GM12878 (cell line): ENCODE results near the gene EHHADH. TPM values are rescaled to one million over a fixed set of nuclear protein-coding genes. Genes with fewer than 3 reads are reported as not detected.

Experiments
- ATAC-seq: fragments of 200-7000 bp; cut with Tn5 transposase; 3 replicates; pipeline ENCODE4 v1.9.1; 2020; ENCODE audit warnings: mild to moderate bottlenecking, moderate library complexity
- BruUV-seq: library from RNA; stranded (reverse); fragments of 400-500 nt; replicated peaks from 2 replicates; lab custom pipeline; 2021; lab: Mats Ljungman, UMichigan
- CTCF ChIA-PET: fragments of 300-600 bp; sonication (Branson Sonifier 250); formaldehyde crosslinking; extraction: SDS; loops from one replicate; lab custom pipeline; 2021; ENCODE audit warnings: inconsistent platforms; lab: Yijun Ruan, JAX
- POLR2A ChIA-PET: fragments of 350-600 bp; formaldehyde crosslinking; extraction: SDS; loops from one replicate; lab custom pipeline; 2021; ENCODE audit warnings: inconsistent platforms; lab: Charles Lee
- RAD21 ChIA-PET: fragments of 300-600 bp; sonication (Branson Sonifier 250); formaldehyde crosslinking; loops from one replicate; lab custom pipeline; 2023; ENCODE audit warnings: antibody characterized with exemption; ENCODE audit not compliant: unreplicated experiment; lab: Charles Lee
- SMC1A ChIA-PET: fragments of 300-600 bp; sonication (Branson Sonifier 250); formaldehyde crosslinking; loops from one replicate; lab custom pipeline; 2023; ENCODE audit not compliant: unreplicated experiment, uncharacterized antibody; lab: Charles Lee
- DNase-seq: peaks from one replicate; pipeline ENCODE4 v3.0.0-alpha.2; 2011; ENCODE audit warnings: low read depth, low spot score
- FAIRE-seq: peaks from 3 replicates; lab custom pipeline; 2011; peaks lifted over from hg19 to GRCh38; lab: Jason Lieb, UNC
- H2AFZ ChIP-seq: 2 replicates; pipeline ENCODE4 v1.6.0; 2011; ENCODE audit warnings: low read depth, low read length, control low read depth; ENCODE audit not compliant: control insufficient read depth
- H3K27ac ChIP-seq: 2 replicates; pipeline ENCODE4 v1.5.1; 2011; ENCODE audit warnings: control low read depth; ENCODE audit not compliant: control insufficient read depth, insufficient read depth
- H3K27me3 ChIP-seq, 2 experiments: replicated peaks in 1 of 2; 2 replicates each; pipeline versions ENCODE4 v1.6.0 to v1.6.1; 2011; ENCODE audit warnings: low read length in 1 of 2; ENCODE audit not compliant: control insufficient read depth in 2 of 2, insufficient read depth in 2 of 2
- H3K36me3 ChIP-seq, 2 experiments: 2 replicates each; pipeline ENCODE4 v1.5.1; 2011; ENCODE audit warnings: low read length in 1 of 2; ENCODE audit not compliant: control insufficient read depth in 2 of 2, insufficient read depth in 2 of 2
- H3K4me1 ChIP-seq: 2 replicates; pipeline ENCODE4 v1.6.1; 2011; ENCODE audit warnings: mild to moderate bottlenecking, low read length, moderate library complexity, mixed read lengths; ENCODE audit not compliant: control insufficient read depth, insufficient read depth
- H3K4me2 ChIP-seq: 2 replicates; pipeline ENCODE4 v1.6.0; 2011; ENCODE audit warnings: control low read depth; ENCODE audit not compliant: control insufficient read depth, insufficient read depth
- H3K4me3 ChIP-seq: fragments of 200-600 bp; sonication (generic); 2 replicates; pipeline ENCODE4 v1.5.1; 2016
- H3K79me2 ChIP-seq: 2 replicates; pipeline ENCODE4 v1.6.0; 2011; ENCODE audit warnings: low read length; ENCODE audit not compliant: control insufficient read depth, insufficient read depth
- H3K9ac ChIP-seq: 2 replicates; pipeline ENCODE4 v1.8.0; 2011; ENCODE audit warnings: low read length, control low read depth, mixed read lengths; ENCODE audit not compliant: control insufficient read depth, insufficient read depth
- H3K9me3 ChIP-seq: replicated peaks from 3 replicates; pipeline ENCODE4 v1.5.1; 2011; ENCODE audit warnings: mild to moderate bottlenecking, low read length; ENCODE audit not compliant: control insufficient read depth, insufficient read depth
- H4K20me1 ChIP-seq: 2 replicates; pipeline ENCODE4 v1.6.0; 2011; ENCODE audit not compliant: control insufficient read depth, insufficient read depth
- GATAD2B ChIP-seq: fragments of 450-650 bp; conservative IDR thresholded peaks from 2 replicates; pipeline ENCODE4 v1.6.1; 2017; ENCODE audit warnings: low read depth, mild to moderate bottlenecking, moderate library complexity
- MTA3 ChIP-seq: IDR thresholded peaks from 2 replicates; pipeline ENCODE4 v1.6.1; 2012; ENCODE audit warnings: low read length, inconsistent platforms, borderline replicate concordance
- SIN3A ChIP-seq: IDR thresholded peaks from 2 replicates; pipeline ENCODE4 v1.6.1; 2012; ENCODE audit warnings: low read depth, low read length, improper control_type of control experiment
- WGBS: methylation state at CpG from one replicate; pipeline ENCODE4 v1.1.6; 2016; ENCODE audit warnings: low lambda C conversion rate; ENCODE audit not compliant: insufficient replicate concordance, insufficient coverage; ENCODE audit errors: missing lambda C conversion rate; 5-methylcytosine and 5-hydroxymethylcytosine counted together
- in situ Hi-C: fragments of 300-500 bp; cut with MboI; formaldehyde crosslinking; loops from 9 replicates; pipeline ENCODE4 v1.14.3; 2018; ENCODE audit warnings: mixed read lengths
- intact Hi-C: fragments of 100-400 bp; cut with micrococcal nuclease; formaldehyde crosslinking; loops from one replicate; pipeline ENCODE4 v1.14.2; 2022; ENCODE audit not compliant: unreplicated experiment
- polyA plus RNA-seq, 11 experiments: library from polyadenylated mRNA; depleted of rRNA in 4 of 11; unstranded in 6 of 11; stranded (reverse) in 5 of 11; fragments of >200 nt; fragmentation: Nextera tagmentation in 4 of 11; fragmentation: Illumina TruSeq in 1 of 11; extraction: Ambion mirVana in 4 of 11; extraction: Trizol in 1 of 11; gene quantifications; 1 replicate in 1 of 11; 2 replicates in 10 of 11; pipeline versions ENCODE4 v1.2.1 to v1.2.3, GENCODE V29; 2011 to 2016; ENCODE audit warnings: inconsistent platforms in 2 of 11, missing spikeins in 2 of 11, low read depth in 1 of 11
- total RNA-seq, 4 experiments: library from RNA; depleted of rRNA in 3 of 4; stranded (reverse); fragments of >200 nt in 3 of 4; fragmentation: Illumina TruSeq in 1 of 4; extraction: Trizol in 1 of 4; gene quantifications; 2 replicates each; pipeline versions ENCODE4 v1.2.1 to v1.2.3, GENCODE V29; 2013 to 2021

The EHHADH gene
- total and polyA plus RNA-seq, 10 of the 15 experiments (the other 5 are each of a cell fraction or from before 2014, with no cell fraction given) = 0.96 to 8.4 (median 5.3) TPM

DNA sequence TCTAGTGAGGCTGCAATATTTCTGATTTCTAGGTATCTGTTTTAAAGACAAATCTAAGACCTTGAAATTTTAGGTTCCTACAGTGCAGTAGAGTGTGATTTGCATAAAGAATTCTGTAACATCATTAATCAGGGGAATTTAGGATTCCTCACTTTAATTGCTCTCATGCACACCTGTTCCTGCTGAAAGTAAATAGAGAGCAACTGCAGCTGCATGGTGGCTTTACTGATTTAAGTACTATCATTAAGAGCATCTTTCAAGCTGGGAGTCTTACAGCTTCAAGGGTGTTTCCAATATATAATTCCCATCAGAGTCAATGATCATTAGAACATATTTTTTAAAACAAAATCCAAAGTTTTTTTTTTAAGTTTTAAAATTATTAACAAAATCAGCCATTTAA, 65.0 kb downstream of the EHHADH start:
- RAD21 ChIA-PET = no interaction called here
- no TSS peak for BruUV-seq
- Histone ChIP-seq H3K9me3 (no peaks in the 10 kb centered on the region), H3K9ac (no peak overlapping the region), H4K20me1 (no peaks in the 10 kb centered on the region), H3K4me3 (no peak overlapping the region), H3K4me2 (no peak overlapping the region), H3K27ac (no peak overlapping the region), H3K79me2 (no peaks in the 10 kb centered on the region), H3K36me3 (no peaks in the 10 kb centered on the region), H2AFZ (no peak overlapping the region), H3K27me3 (no peaks in the 10 kb centered on the region), H3K4me1 (no peaks in the 10 kb centered on the region)
- in situ Hi-C loops = no loop called here
- SMC1A ChIA-PET = interaction anchor here (1.5 kb wide), 1 partner anchor 13 kb away, joined by 5 read pairs; no protein-coding TSS in a partner anchor
- DNase-seq = no peak
- POLR2A ChIA-PET = no interaction called here
- FAIRE-seq = no peak
- intact Hi-C loops = no loop called here
- no peak for ATAC-seq
- TF ChIP-seq MTA3 (no peak), GATAD2B (no peak)
- CTCF ChIA-PET = interaction anchor here (0.6 to 2.5 kb wide), 3 partner anchors 12 to 314 kb away, joined by 3 to 7 read pairs (median 3); no protein-coding TSS in a partner anchor

DNA sequence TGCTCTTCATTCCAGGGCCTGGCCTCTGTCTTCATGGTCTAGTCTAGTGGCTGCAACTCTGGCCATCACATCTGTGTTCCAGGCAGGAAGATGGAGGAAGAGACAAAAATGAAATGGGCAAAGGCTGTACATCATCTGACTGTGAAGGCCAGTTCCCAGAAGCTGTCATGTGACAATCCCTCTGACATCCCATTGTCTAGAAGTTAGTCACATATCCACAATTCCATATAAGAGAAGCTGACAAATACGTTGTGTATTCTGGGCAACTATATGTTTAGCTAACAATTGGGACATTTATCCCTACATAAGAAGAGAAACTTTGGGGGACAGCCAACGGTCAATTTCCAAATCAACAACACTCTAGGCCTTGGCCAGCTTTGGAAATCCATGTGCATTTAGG, 66.5 kb downstream of the EHHADH start:
- no TSS peak for BruUV-seq
- POLR2A ChIA-PET = no interaction called here

More for the DNA sequence above, 66.5 kb downstream of the EHHADH start:
- Histone ChIP-seq H3K4me2 (no peak overlapping the region), H3K9ac (no peak overlapping the region), H3K4me3 (no peak overlapping the region), H2AFZ (no peak overlapping the region), H3K27ac (no peak overlapping the region), H3K36me3 (no peaks in the 10 kb centered on the region), H4K20me1 (no peaks in the 10 kb centered on the region), H3K27me3 (0 out of 4 replicates have a peak, but pooled peaks cover 0 to 1% of the 10 kb centered on the region in 2 experiments), H3K9me3 (no peaks in the 10 kb centered on the region), H3K79me2 (no peaks in the 10 kb centered on the region), H3K4me1 (no peaks in the 10 kb centered on the region)
- intact Hi-C loops (no loop called here), in situ Hi-C loops (no loop called here)
- ATAC-seq = no peak
- no peak for FAIRE-seq
- SMC1A ChIA-PET = interaction anchor here (0.9 to 1.5 kb wide), 3 partner anchors 11 to 28 kb away, joined by 3 to 5 read pairs (median 3); no protein-coding TSS in a partner anchor
- TF ChIP-seq SIN3A = no peak
- RAD21 ChIA-PET = no interaction called here
- no peak for DNase-seq
- CTCF ChIA-PET = interaction anchor here (1.1 to 2.5 kb wide), 2 partner anchors 11 to 29 kb away, joined by 3 to 7 read pairs; no protein-coding TSS in a partner anchor
- WGBS = 41% methylated on average over 2 of the region's 2 CpGs
